Right atrium auricular region (tissue), 2 donors: Measurements from ENCODE around the gene MORN4. TPM values are rescaled to one million over a fixed set of nuclear protein-coding genes. Genes with fewer than 3 reads are reported as not detected.
A peak's percentile ranks its signal among the peaks of the same experiment; 100 is the strongest.

Source experiments
- DNase-seq: peaks from one replicate; pipeline ENCODE4 v3.0.0-alpha.2; 2019; ENCODE audit warnings: low spot score
- H3K27ac ChIP-seq, 2 donors: fragments of 200-600 bp; sonication (generic); 1 replicate in 1 of 2; 2 replicates in 1 of 2; pipeline ENCODE4 v1.5.1; 2016 to 2019
- H3K27me3 ChIP-seq, 2 donors: fragments of 200-600 bp; sonication (generic); one replicate each; pipeline versions ENCODE4 v1.5.1 to v1.6.0; 2017 to 2019
- H3K36me3 ChIP-seq: fragments of 200-600 bp; sonication (generic); one replicate; pipeline ENCODE4 v1.5.1; 2016
- H3K4me1 ChIP-seq, 2 donors: fragments of 200-600 bp; sonication (generic); one replicate each; pipeline versions ENCODE4 v1.5.1 to v1.6.0; 2017 to 2019
- H3K4me3 ChIP-seq, 2 donors: fragments of 200-600 bp; sonication (generic); 1 replicate in 1 of 2; 2 replicates in 1 of 2; pipeline ENCODE4 v1.5.1; 2017 to 2019; ENCODE audit warnings: mild to moderate bottlenecking in 1 of 2, moderate library complexity in 1 of 2
- H3K9me3 ChIP-seq, 2 donors: fragments of 200-600 bp; sonication (generic); one replicate each; pipeline ENCODE4 v1.5.1; 2019
- CTCF ChIP-seq, 2 donors: fragments of 200-600 bp; sonication (generic); IDR thresholded peaks; one replicate each; pipeline ENCODE4 v1.5.1; 2019; ENCODE audit warnings: antibody characterized with exemption in 2 of 2
- total RNA-seq, 2 donors: library from RNA; depleted of rRNA; stranded (reverse); fragments of >200 nt; gene quantifications; one replicate each; pipeline ENCODE4 v1.1.0, GENCODE V29; 2016

The MORN4 gene
- total RNA-seq, 2 donors from 2014 or later = 15.6 to 27.0 TPM

- no peak for DNase-seq
- Histone ChIP-seq H3K27me3 (no peaks in the 10 kb centered on the region), H3K9me3 (no peaks in the 10 kb centered on the region), H3K4me1 (peaks cover 0 to 11% of the 10 kb centered on the region in 2 donors), H3K27ac (peak overlapping the region; percentile 38 to 64), H3K4me3 (no peak overlapping the region), H3K36me3 (no peaks in the 10 kb centered on the region)
- TF ChIP-seq CTCF (IDR thresholded peaks at IDR 0.05) = no peak
Observed at GRCh38 chr10:97628228-97628627, 5.1 kb downstream of the MORN4 start.

DNA sequence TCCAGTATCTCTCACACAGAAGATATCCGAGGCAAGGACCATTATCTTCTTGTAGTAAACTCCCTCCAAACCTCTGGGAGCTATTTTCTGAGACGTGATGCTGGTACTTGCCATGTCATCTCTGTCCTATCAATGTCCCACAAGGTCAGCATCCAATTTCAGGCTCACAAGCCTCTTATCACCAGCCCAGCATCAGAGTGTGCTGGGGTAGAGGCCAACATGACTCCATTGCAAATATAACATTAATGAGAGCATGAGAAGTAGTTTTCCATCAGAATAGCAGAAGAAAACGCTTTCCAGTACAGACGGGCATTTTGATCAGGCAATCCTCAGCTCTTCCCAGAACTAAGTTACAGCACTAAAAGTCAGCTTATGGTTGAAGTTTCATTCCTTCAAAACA, 5.6 kb downstream of the MORN4 start:
- peak overlapping the region; percentile 38 to 64 for H3K27ac ChIP-seq
- no peak for DNase-seq
- no peak for TF ChIP-seq CTCF (IDR thresholded peaks at IDR 0.05)
- no peaks in the 10 kb centered on the region for H3K36me3 ChIP-seq
- no peaks in the 10 kb centered on the region for H3K27me3 ChIP-seq
- no peak overlapping the region for H3K4me3 ChIP-seq
- no peaks in the 10 kb centered on the region for H3K9me3 ChIP-seq
- H3K4me1 ChIP-seq = peaks cover 0 to 9% of the 10 kb centered on the region in 2 donors

DNA sequence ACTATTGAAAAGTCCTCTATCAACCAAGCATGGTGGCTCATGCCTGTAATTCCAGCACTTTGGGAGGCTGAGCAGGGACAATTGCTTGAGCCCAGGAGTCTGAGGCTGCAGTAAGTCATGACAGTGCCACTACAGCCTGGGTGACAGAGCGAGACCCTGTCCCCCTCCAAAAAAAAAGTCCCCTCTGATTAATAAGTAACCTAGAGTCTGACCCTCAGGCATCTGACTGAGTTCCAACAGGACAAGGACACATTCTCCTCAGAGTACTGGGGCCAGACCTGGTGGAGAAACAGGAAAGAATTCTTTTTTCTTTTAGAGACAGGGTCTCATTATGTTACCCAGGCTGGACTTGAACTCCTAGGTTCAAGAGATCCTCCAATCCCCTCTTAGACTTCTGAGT, 10.0 kb downstream of the MORN4 start:
- Histone ChIP-seq H3K27ac (no peak overlapping the region), H3K4me3 (no peak overlapping the region), H3K9me3 (no peaks in the 10 kb centered on the region), H3K36me3 (no peaks in the 10 kb centered on the region), H3K4me1 (peaks cover 0 to 4% of the 10 kb centered on the region in 2 donors), H3K27me3 (no peaks in the 10 kb centered on the region)
- TF ChIP-seq CTCF (IDR thresholded peaks at IDR 0.05) = no peak
- DNase-seq = no peak

DNA sequence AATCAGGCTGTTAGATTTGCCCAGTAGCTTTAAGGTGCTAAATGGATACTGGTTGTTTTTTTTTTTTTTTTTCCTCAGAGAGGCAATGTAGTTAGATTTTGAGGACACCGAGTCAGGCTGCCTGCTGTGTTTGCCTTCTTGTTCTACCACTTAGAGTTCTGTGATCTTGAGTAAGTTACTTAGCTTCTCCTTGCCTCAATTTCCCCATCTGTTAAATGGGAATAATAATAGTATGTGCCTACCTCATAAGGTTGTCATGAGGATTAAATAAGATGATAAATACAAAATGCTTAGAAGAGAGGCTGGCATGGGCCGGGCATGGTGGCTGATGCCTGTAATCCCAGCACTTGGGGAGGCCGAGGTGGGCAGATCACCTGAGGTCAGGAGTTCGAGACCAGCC, 14.6 kb downstream of the MORN4 start:
- Histone ChIP-seq H3K27ac (no peak overlapping the region), H3K9me3 (no peaks in the 10 kb centered on the region), H3K4me1 (no peaks in the 10 kb centered on the region), H3K27me3 (no peaks in the 10 kb centered on the region), H3K4me3 (no peak overlapping the region), H3K36me3 (no peaks in the 10 kb centered on the region)
- TF ChIP-seq CTCF (IDR thresholded peaks at IDR 0.05) = no peak
- DNase-seq = no peak

DNA sequence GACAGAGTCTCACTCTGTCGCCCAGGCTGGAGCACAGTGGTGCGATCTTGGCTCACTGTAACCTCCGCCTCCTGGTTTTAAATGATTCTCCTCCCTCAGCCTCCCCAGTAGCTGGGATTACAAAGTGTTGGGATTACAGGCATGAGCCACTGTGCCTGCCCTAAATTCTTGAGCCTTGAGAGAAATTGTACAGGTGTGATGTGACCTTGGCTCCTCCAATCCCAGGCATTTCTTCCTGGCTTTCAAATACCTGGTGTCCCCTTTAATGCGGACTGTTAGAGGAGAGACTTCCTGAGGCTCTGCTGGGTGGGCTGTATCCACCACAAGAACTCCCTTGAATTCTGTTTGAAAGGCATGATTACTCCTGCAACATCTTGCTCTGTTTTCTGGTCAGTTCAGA, 15.0 kb downstream of the MORN4 start:
- no peaks in the 10 kb centered on the region for H3K27me3 ChIP-seq
- no peak for DNase-seq
- H3K4me1 ChIP-seq = no peaks in the 10 kb centered on the region
- H3K4me3 ChIP-seq = no peak overlapping the region
- H3K9me3 ChIP-seq = no peaks in the 10 kb centered on the region
- no peaks in the 10 kb centered on the region for H3K36me3 ChIP-seq
- H3K27ac ChIP-seq = no peak overlapping the region
- no peak for TF ChIP-seq CTCF (IDR thresholded peaks at IDR 0.05)

GRCh38 chr10:97612386-97612785, 20.9 kb downstream of the MORN4 start:
- no peaks in the 10 kb centered on the region for H3K27me3 ChIP-seq
- TF ChIP-seq CTCF (IDR thresholded peaks at IDR 0.05) = peak in 1 of 2 donors; percentile 68
- DNase-seq = no peak
- H3K4me3 ChIP-seq = no peak overlapping the region
- H3K36me3 ChIP-seq = no peaks in the 10 kb centered on the region
- H3K9me3 ChIP-seq = no peaks in the 10 kb centered on the region
- H3K27ac ChIP-seq = peak overlapping the region; percentile 6 to 90
- H3K4me1 ChIP-seq = peaks cover 0 to 29% of the 10 kb centered on the region in 2 donors
